GM23338 (cell line): ENCODE measurements around the gene PDCD7. TPM values are rescaled to one million over a fixed set of nuclear protein-coding genes. Genes with fewer than 3 reads are reported as not detected.
"Not testable (repeated sequence)": the region's sequence is repeated elsewhere in the genome, so short reads cannot be mapped to it uniquely, and the experiment has no call there.

Source experiments
- ATAC-seq: fragments of 200-7000 bp; cut with Tn5 transposase; 3 replicates; pipeline ENCODE4 v1.9.1; 2020
- DNase-seq: peaks from one replicate; pipeline ENCODE4 v3.0.0-alpha.2; 2015; ENCODE audit warnings: low spot score
- H2AFZ ChIP-seq: fragments of 200-600 bp; sonication (generic); 2 replicates; pipeline ENCODE4 v1.8.0; 2016; ENCODE audit warnings: antibody characterized with exemption, mild to moderate bottlenecking, moderate library complexity
- H3F3A ChIP-seq: fragments of 200-600 bp; sonication (generic); replicated peaks from 2 replicates; pipeline ENCODE4 v1.8.0; 2017; ENCODE audit warnings: antibody characterized with exemption, mixed run types, low read depth
- H3K27ac ChIP-seq: fragments of 200-600 bp; sonication (generic); 2 replicates; pipeline ENCODE4 v1.6.1; 2016; ENCODE audit warnings: low read depth
- H3K27me3 ChIP-seq: fragments of 200-600 bp; sonication (generic); 2 replicates; pipeline ENCODE4 v1.8.0; 2016; ENCODE audit warnings: mild to moderate bottlenecking, mixed run types, moderate library complexity; ENCODE audit not compliant: insufficient read depth
- H3K36me3 ChIP-seq: fragments of 200-600 bp; sonication (generic); 2 replicates; pipeline ENCODE4 v1.8.0; 2016; ENCODE audit warnings: mild to moderate bottlenecking; ENCODE audit not compliant: insufficient read depth
- H3K4me1 ChIP-seq: fragments of 200-600 bp; sonication (generic); 2 replicates; pipeline ENCODE4 v1.8.0; 2016; ENCODE audit warnings: mild to moderate bottlenecking, moderate library complexity; ENCODE audit not compliant: insufficient read depth
- H3K4me2 ChIP-seq: fragments of 200-600 bp; sonication (generic); 2 replicates; pipeline ENCODE4 v1.7.1; 2017; ENCODE audit warnings: mixed run types
- H3K4me3 ChIP-seq: fragments of 200-600 bp; sonication (generic); 2 replicates; pipeline ENCODE4 v1.6.1; 2016; ENCODE audit warnings: mixed run types
- H3K79me2 ChIP-seq: fragments of 200-600 bp; sonication (generic); replicated peaks from 2 replicates; pipeline ENCODE4 v1.8.0; 2017; ENCODE audit warnings: mild to moderate bottlenecking; ENCODE audit not compliant: insufficient read depth
- H3K9me2 ChIP-seq: fragments of 200-600 bp; sonication (generic); 2 replicates; pipeline ENCODE4 v1.8.0; 2017; ENCODE audit not compliant: insufficient read depth
- H4K20me1 ChIP-seq: fragments of 200-600 bp; sonication (generic); replicated peaks from 2 replicates; pipeline ENCODE4 v1.8.0; 2017; ENCODE audit warnings: mild to moderate bottlenecking; ENCODE audit not compliant: insufficient read depth
- H3K27ac Mint-ChIP-seq: 2 replicates; pipeline ENCODE4 v1.8.0; 2020; ENCODE audit warnings: inconsistent platforms, mild to moderate bottlenecking, moderate library complexity, mixed read lengths
- H3K27me3 Mint-ChIP-seq: 3 replicates; pipeline ENCODE4 v1.8.0; 2022; ENCODE audit warnings: low read depth, mild to moderate bottlenecking, moderate library complexity, mixed read lengths, inconsistent platforms; ENCODE audit not compliant: insufficient read depth, poor library complexity
- H3K36me3 Mint-ChIP-seq: 3 replicates; pipeline ENCODE4 v1.8.0; 2021; ENCODE audit warnings: low read depth, mild to moderate bottlenecking, inconsistent platforms, moderate library complexity, mixed read lengths
- H3K4me1 Mint-ChIP-seq: 3 replicates; pipeline ENCODE4 v1.8.0; 2020; ENCODE audit warnings: mild to moderate bottlenecking, inconsistent platforms, mixed read lengths
- H3K4me3 Mint-ChIP-seq: 3 replicates; pipeline ENCODE4 v1.8.0; 2021; ENCODE audit warnings: moderate library complexity, mild to moderate bottlenecking, inconsistent platforms, mixed read lengths
- H3K9me3 Mint-ChIP-seq: 3 replicates; pipeline ENCODE4 v1.8.0; 2020; ENCODE audit warnings: moderate library complexity, mild to moderate bottlenecking, inconsistent platforms, mixed read lengths
- EZH2 ChIP-seq: fragments of 200-600 bp; sonication (generic); IDR thresholded peaks from one replicate; pipeline ENCODE4 v1.8.0; 2017; ENCODE audit warnings: antibody characterized with exemption, mild to moderate bottlenecking, low read depth; ENCODE audit not compliant: unreplicated experiment
- EZH2phosphoT487 ChIP-seq: fragments of 200-600 bp; sonication (generic); IDR thresholded peaks from one replicate; pipeline ENCODE4 v1.8.1; 2018; ENCODE audit warnings: antibody characterized with exemption; ENCODE audit not compliant: unreplicated experiment
- REST ChIP-seq: IDR thresholded peaks from one replicate; pipeline ENCODE4 v1.6.1; 2018; ENCODE audit warnings: antibody characterized with exemption; ENCODE audit not compliant: unreplicated experiment
- ZNF114 ChIP-seq: fragments of 250-450 bp; sonication (Bioruptor Pico); IDR thresholded peaks from 2 replicates; pipeline ENCODE4 v1.5.0; 2020; ENCODE audit warnings: mild to moderate bottlenecking, moderate library complexity
- ZNF462 ChIP-seq: fragments of 250-450 bp; sonication (Bioruptor Pico); IDR thresholded peaks from 2 replicates; pipeline ENCODE4 v1.5.0; 2020; ENCODE audit warnings: mild to moderate bottlenecking, moderate library complexity
- polyA plus RNA-seq: library from polyadenylated mRNA; unstranded; fragments of >200 nt; fragmentation: Nextera tagmentation; extraction: Ambion mirVana; gene quantifications from 2 replicates; pipeline ENCODE4 v1.2.1, GENCODE V29; 2016
- total RNA-seq: library from RNA; depleted of rRNA; stranded (reverse); fragments of >200 nt; shearing (Covaris generic); gene quantifications from 2 replicates; pipeline ENCODE4 v1.2.3, GENCODE V29; 2014
- TF ChIP-seq, protein P1 (sequence below): IDR thresholded peaks from 2 replicates; pipeline ENCODE4 v1.6.1; 2016; ENCODE audit warnings: antibody characterized with exemption

Gene PDCD7
- total and polyA plus RNA-seq, 2 experiments from 2014 or later = 16.8 to 21.2 TPM

DNA sequence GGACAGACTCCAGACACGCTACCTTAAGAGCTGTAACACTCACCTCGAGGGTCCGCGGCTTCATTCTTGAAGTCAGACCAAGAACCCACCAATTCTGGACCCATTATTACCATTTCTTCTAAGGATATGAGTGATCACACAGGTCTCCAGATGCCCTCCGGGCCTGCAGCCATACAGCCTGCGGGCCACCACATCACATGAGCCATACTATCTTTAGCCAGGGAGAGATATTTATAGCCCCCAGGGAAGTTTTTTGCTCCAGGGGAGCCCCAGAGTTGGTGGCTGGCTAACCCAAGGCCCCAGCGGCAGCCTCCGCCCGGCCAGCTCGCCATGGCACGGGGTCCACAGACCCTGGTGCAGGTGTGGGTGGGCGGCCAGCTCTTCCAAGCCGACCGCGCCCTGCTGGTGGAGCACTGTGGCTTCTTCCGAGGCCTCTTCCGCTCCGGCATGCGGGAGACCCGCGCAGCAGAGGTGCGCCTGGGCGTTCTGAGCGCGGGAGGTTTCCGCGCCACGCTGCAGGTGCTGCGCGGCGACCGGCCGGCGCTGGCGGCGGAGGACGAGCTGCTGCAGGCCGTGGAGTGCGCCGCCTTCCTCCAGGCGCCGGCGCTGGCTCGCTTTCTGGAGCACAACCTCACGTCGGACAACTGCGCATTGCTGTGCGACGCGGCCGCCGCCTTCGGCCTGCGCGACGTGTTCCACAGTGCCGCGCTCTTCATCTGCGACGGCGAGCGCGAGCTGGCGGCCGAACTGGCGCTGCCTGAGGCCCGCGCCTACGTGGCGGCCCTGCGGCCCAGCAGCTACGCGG, 56.9 kb downstream of the PDCD7 start, which contains the start of gene KBTBD13:
Gene KBTBD13 (plus strand): TSS at position 261 of the 805 bp plus-strand sequence. CDS start 70 bp downstream, at position 331.
- Histone ChIP-seq H3F3A (peaks cover 8% of the 10 kb centered on the region; the same call in 1 of the 2 replicates), H3K4me1 (peaks cover 8% of the 10 kb centered on the region; the same call in 1 of the 2 replicates), H3K79me2 (no peaks in the 10 kb centered on the region), H3K9me2 (no peaks in the 10 kb centered on the region), H4K20me1 (no peaks in the 10 kb centered on the region), H3K4me3 (no peak within 1 kb of the TSS), H3K27me3 (0 out of 2 replicates have a peak, but pooled peaks cover 3% of the 10 kb centered on the region), H2AFZ (peak within 1 kb of the TSS; percentile 99), H3K4me2 (no peak within 1 kb of the TSS), H3K36me3 (no peaks in the 10 kb centered on the region), H3K27ac (no peak within 1 kb of the TSS)
- Mint-ChIP-seq H3K4me3 (no peak within 1 kb of the TSS; the same call in 2 of the 3 replicates), H3K27ac (no peak within 1 kb of the TSS), H3K4me1 (peaks cover 23% of the 10 kb centered on the region), H3K9me3 (peaks cover 8% of the 10 kb centered on the region), H3K36me3 (no peaks in the 10 kb centered on the region; the same call in 2 of the 3 replicates), H3K27me3 (peaks cover 14% of the 10 kb centered on the region)
- DNase-seq (no peak), ATAC-seq (peak; percentile 24)
- TF ChIP-seq, protein P1, sequence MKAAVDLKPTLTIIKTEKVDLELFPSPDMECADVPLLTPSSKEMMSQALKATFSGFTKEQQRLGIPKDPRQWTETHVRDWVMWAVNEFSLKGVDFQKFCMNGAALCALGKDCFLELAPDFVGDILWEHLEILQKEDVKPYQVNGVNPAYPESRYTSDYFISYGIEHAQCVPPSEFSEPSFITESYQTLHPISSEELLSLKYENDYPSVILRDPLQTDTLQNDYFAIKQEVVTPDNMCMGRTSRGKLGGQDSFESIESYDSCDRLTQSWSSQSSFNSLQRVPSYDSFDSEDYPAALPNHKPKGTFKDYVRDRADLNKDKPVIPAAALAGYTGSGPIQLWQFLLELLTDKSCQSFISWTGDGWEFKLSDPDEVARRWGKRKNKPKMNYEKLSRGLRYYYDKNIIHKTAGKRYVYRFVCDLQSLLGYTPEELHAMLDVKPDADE = no peak
- TF ChIP-seq EZH2 (no peak), ZNF462 (CRISPR knock-in tag) (no peak), EZH2phosphoT487 (no peak), ZNF114 (CRISPR knock-in tag) (no peak), REST (no peak)

DNA sequence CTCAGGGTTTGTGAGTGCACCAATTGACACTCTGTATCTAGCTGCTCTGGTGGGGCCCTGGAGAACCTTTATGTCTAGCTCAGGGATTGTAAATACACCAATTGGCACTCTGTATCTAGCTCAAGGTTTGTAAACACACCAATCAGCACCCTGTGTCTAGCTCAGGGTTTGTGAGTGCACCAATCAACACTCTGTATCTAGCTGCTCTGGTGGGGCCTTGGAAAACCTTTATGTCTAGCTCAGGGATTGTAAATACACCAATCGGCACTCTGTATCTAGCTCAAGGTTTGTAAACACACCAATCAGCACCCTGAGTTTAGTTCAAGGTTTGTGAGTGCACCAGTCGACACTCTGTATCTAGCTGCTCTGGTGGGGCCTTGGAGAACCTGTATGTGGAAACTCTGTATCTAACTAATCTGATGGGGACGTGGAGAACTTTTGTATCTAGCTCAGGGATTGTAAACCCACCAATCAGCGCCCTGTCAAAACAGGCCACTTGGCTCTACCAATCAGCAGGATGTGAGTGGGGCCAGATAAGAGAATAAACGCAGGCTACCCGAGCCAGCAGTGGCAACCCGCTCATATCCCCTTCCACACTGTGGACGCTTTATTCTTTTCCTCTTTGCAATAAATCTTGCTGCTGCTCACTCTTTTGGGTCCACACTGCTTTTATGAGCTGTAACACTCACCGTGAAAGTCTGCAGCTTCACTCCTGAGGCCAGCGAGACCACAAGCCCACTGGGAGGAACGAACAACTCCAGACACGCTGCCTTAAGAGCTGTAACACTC, 57.8 kb downstream of the PDCD7 start:
- not testable (repeated sequence) for H3K27me3 ChIP-seq, H3K27ac ChIP-seq, H3K36me3 ChIP-seq, H2AFZ ChIP-seq, ATAC-seq, H4K20me1 ChIP-seq, H3K4me3 ChIP-seq, H3K27ac Mint-ChIP-seq, H3K36me3 Mint-ChIP-seq, H3K9me2 ChIP-seq, H3K4me1 ChIP-seq, H3K4me3 Mint-ChIP-seq, H3K4me2 ChIP-seq, H3K79me2 ChIP-seq, H3K9me3 Mint-ChIP-seq, DNase-seq, H3F3A ChIP-seq
- Mint-ChIP-seq H3K4me1 (peaks cover 15% of the 10 kb centered on the region), H3K27me3 (peaks cover 14% of the 10 kb centered on the region)
